Measurements from ENCODE around the gene NRAP. TPM values are rescaled to one million over a fixed set of nuclear protein-coding genes. Genes with fewer than 3 reads are reported as not detected.

Gene NRAP
- total RNA-seq, 1 donor from 2014 or later, result not detected

GRCh38 chr10:113712024-113712423 is 48.2 kb upstream of the NRAP start:
- no peaks in the 10 kb centered on the region for H3K9me3 ChIP-seq (ENCODE audit: low read depth)
- H2AFZ ChIP-seq (replicated peaks), result no peak overlapping the region
- no peaks in the 10 kb centered on the region for H3K9me3 Mint-ChIP-seq
- DNase-seq (ENCODE audit: low spot score), result no peak
- H3K4me3 Mint-ChIP-seq, result no peak overlapping the region
- peak overlapping the region; percentile 18 for H3K27ac ChIP-seq
- no peak for TF ChIP-seq EZH2 (IDR thresholded peaks at IDR 0.05)
- H3K4me2 ChIP-seq, result no peak overlapping the region
- H3K4me1 Mint-ChIP-seq, result peaks cover 39% of the 10 kb centered on the region
- H3K36me3 ChIP-seq, result no peaks in the 10 kb centered on the region
- H3K36me3 Mint-ChIP-seq, result peaks cover 7% of the 10 kb centered on the region
- H3F3A ChIP-seq (ENCODE audit: low read depth), result peaks cover 19% of the 10 kb centered on the region
- no peaks in the 10 kb centered on the region for H3K27me3 ChIP-seq
- no peak overlapping the region for H3K9ac ChIP-seq
- H3K4me3 ChIP-seq, result no peak overlapping the region
- H3K27ac Mint-ChIP-seq, result no peak overlapping the region
- peaks cover 7% of the 10 kb centered on the region for H4K20me1 ChIP-seq (ENCODE audit: low read depth)
- H3K27me3 Mint-ChIP-seq (ENCODE audit: insufficient read depth, low read depth), result no peaks in the 10 kb centered on the region
- peaks cover 36% of the 10 kb centered on the region for H3K4me1 ChIP-seq
- H3K79me2 ChIP-seq (ENCODE audit: low read depth), result no peaks in the 10 kb centered on the region

GRCh38 chr10:113711142-113711541 is 47.3 kb upstream of the NRAP start:
- Histone ChIP-seq H2AFZ (replicated peaks) (no peak overlapping the region), H3K27ac (peak overlapping the region; percentile 18)

GRCh38 chr10:113709221-113709838 is 45.5 kb upstream of the NRAP start:
- H3K9me3 ChIP-seq (ENCODE audit: low read depth), result no peaks in the 10 kb centered on the region
- H3K36me3 ChIP-seq, result no peaks in the 10 kb centered on the region
- no peak overlapping the region for H3K27ac ChIP-seq
- H3K9me3 Mint-ChIP-seq, result no peaks in the 10 kb centered on the region
- DNase-seq (ENCODE audit: low spot score), result no peak
- no peaks in the 10 kb centered on the region for H3K27me3 Mint-ChIP-seq (ENCODE audit: insufficient read depth, low read depth)
- H3K36me3 Mint-ChIP-seq, result peaks cover 4% of the 10 kb centered on the region
- no peak overlapping the region for H3K9ac ChIP-seq
- H3K4me2 ChIP-seq, result no peak overlapping the region
- TF ChIP-seq CTCF (IDR thresholded peaks at IDR 0.05), result no peak
- no peak for TF ChIP-seq EZH2 (IDR thresholded peaks at IDR 0.05)
- H3K27me3 ChIP-seq, result no peaks in the 10 kb centered on the region
- peaks cover 44% of the 10 kb centered on the region for H3K4me1 Mint-ChIP-seq
- peaks cover 36% of the 10 kb centered on the region for H3K4me1 ChIP-seq
- peaks cover 19% of the 10 kb centered on the region for H3F3A ChIP-seq (ENCODE audit: low read depth)
- peaks cover 7% of the 10 kb centered on the region for H4K20me1 ChIP-seq (ENCODE audit: low read depth)
- no peak overlapping the region for H3K4me3 ChIP-seq
- H3K79me2 ChIP-seq (ENCODE audit: low read depth), result no peaks in the 10 kb centered on the region
- H3K27ac Mint-ChIP-seq, result peak overlapping the region; percentile 87
- H3K4me3 Mint-ChIP-seq, result no peak overlapping the region
- H2AFZ ChIP-seq (replicated peaks), result no peak overlapping the region

More at GRCh38 chr10:113711142-113711541, 47.3 kb upstream of the NRAP start:
- Histone ChIP-seq H3K36me3 (no peaks in the 10 kb centered on the region), H4K20me1 (ENCODE audit: low read depth) (peaks cover 7% of the 10 kb centered on the region), H3K4me3 (no peak overlapping the region), H3K4me2 (peak overlapping the region; percentile 56), H3K9ac (no peak overlapping the region), H3K4me1 (peaks cover 36% of the 10 kb centered on the region), H3K9me3 (ENCODE audit: low read depth) (no peaks in the 10 kb centered on the region), H3K79me2 (ENCODE audit: low read depth) (no peaks in the 10 kb centered on the region), H3F3A (ENCODE audit: low read depth) (peaks cover 19% of the 10 kb centered on the region), H3K27me3 (no peaks in the 10 kb centered on the region)
- Mint-ChIP-seq H3K4me3 (no peak overlapping the region), H3K27me3 (ENCODE audit: insufficient read depth, low read depth) (no peaks in the 10 kb centered on the region), H3K36me3 (peaks cover 7% of the 10 kb centered on the region), H3K9me3 (no peaks in the 10 kb centered on the region), H3K4me1 (peaks cover 39% of the 10 kb centered on the region), H3K27ac (peak overlapping the region; percentile 86)
- DNase-seq (ENCODE audit: low spot score), result peak; percentile 29
- TF ChIP-seq EZH2phosphoT487 (IDR thresholded peaks at IDR 0.05) (no peak), CTCF (IDR thresholded peaks at IDR 0.05) (no peak), EZH2 (IDR thresholded peaks at IDR 0.05) (no peak)

GRCh38 chr10:113708640-113709039 is 44.8 kb upstream of the NRAP start:
- Histone ChIP-seq H3K27ac (no peak overlapping the region), H3K36me3 (no peaks in the 10 kb centered on the region), H2AFZ (replicated peaks) (no peak overlapping the region), H3F3A (ENCODE audit: low read depth) (peaks cover 19% of the 10 kb centered on the region), H3K9me3 (ENCODE audit: low read depth) (no peaks in the 10 kb centered on the region), H3K27me3 (no peaks in the 10 kb centered on the region), H3K4me3 (no peak overlapping the region), H3K79me2 (ENCODE audit: low read depth) (no peaks in the 10 kb centered on the region), H4K20me1 (ENCODE audit: low read depth) (peaks cover 7% of the 10 kb centered on the region), H3K4me1 (peaks cover 36% of the 10 kb centered on the region), H3K9ac (no peak overlapping the region), H3K4me2 (no peak overlapping the region)
- H3K27ac Mint-ChIP-seq, result peak overlapping the region; percentile 85
- H3K4me3 Mint-ChIP-seq, result no peak overlapping the region
- no peak for DNase-seq (ENCODE audit: low spot score)
- TF ChIP-seq EZH2phosphoT487 (IDR thresholded peaks at IDR 0.05), result no peak
- H3K27me3 Mint-ChIP-seq (ENCODE audit: insufficient read depth, low read depth), result no peaks in the 10 kb centered on the region
- H3K36me3 Mint-ChIP-seq, result peaks cover 2% of the 10 kb centered on the region
- H3K9me3 Mint-ChIP-seq, result no peaks in the 10 kb centered on the region
- H3K4me1 Mint-ChIP-seq, result peaks cover 44% of the 10 kb centered on the region
